Karpas-422 (cell line): ENCODE results near the gene CRYBB1. TPM values are rescaled to one million over a fixed set of nuclear protein-coding genes. Genes with fewer than 3 reads are reported as not detected.

Source experiments
- DNase-seq: peaks from one replicate; pipeline ENCODE4 v3.0.0-alpha.2; 2015
- H2AFZ ChIP-seq: fragments of 200-600 bp; sonication (generic); 2 replicates; pipeline ENCODE4 v1.6.1; 2014; ENCODE audit warnings: antibody characterized with exemption, low read length, mixed read lengths
- H3K27ac ChIP-seq: fragments of 200-600 bp; sonication (generic); 2 replicates; pipeline ENCODE4 v1.5.1; 2014; ENCODE audit warnings: mild to moderate bottlenecking, low read length, moderate library complexity
- H3K27me3 ChIP-seq: fragments of 200-600 bp; sonication (generic); 2 replicates; pipeline ENCODE4 v1.6.1; 2014; ENCODE audit warnings: low read length, mixed read lengths
- H3K36me3 ChIP-seq: fragments of 200-600 bp; sonication (generic); 2 replicates; pipeline ENCODE4 v1.6.1; 2014; ENCODE audit warnings: low read length, mixed read lengths; ENCODE audit not compliant: insufficient read depth
- H3K4me1 ChIP-seq: fragments of 200-600 bp; sonication (generic); 2 replicates; pipeline ENCODE4 v1.6.1; 2014; ENCODE audit warnings: mild to moderate bottlenecking, low read length, mixed read lengths
- H3K4me2 ChIP-seq: fragments of 200-600 bp; sonication (generic); 2 replicates; pipeline ENCODE4 v1.6.1; 2014; ENCODE audit warnings: low read length, low read depth, mild to moderate bottlenecking; ENCODE audit not compliant: poor library complexity, severe bottlenecking
- H3K4me3 ChIP-seq: fragments of 200-600 bp; sonication (generic); 2 replicates; pipeline ENCODE4 v1.5.1; 2014; ENCODE audit warnings: mild to moderate bottlenecking, antibody characterized with exemption, low read length, mixed read lengths
- H3K79me2 ChIP-seq: fragments of 200-600 bp; sonication (generic); 2 replicates; pipeline ENCODE4 v1.6.1; 2014; ENCODE audit warnings: mild to moderate bottlenecking, low read length, mixed read lengths
- H3K9ac ChIP-seq: fragments of 200-600 bp; sonication (generic); 2 replicates; pipeline ENCODE4 v1.6.0; 2014; ENCODE audit warnings: low read length
- H3K9me2 ChIP-seq: fragments of 200-600 bp; sonication (generic), shearing (Covaris generic); replicated peaks from 2 replicates; pipeline ENCODE4 v1.6.0; 2014; ENCODE audit warnings: mild to moderate bottlenecking, low read length, moderate library complexity; ENCODE audit not compliant: insufficient read depth
- H3K9me3 ChIP-seq: fragments of 300-700, 200-600 bp; sonication (generic); 2 replicates; pipeline ENCODE4 v1.6.1; 2014; ENCODE audit warnings: low read length, mixed read lengths
- H4K20me1 ChIP-seq: fragments of 200-600 bp; sonication (generic); 2 replicates; pipeline ENCODE4 v1.6.1; 2014; ENCODE audit warnings: mild to moderate bottlenecking, antibody characterized with exemption, low read length, low read depth; ENCODE audit not compliant: insufficient read depth
- total RNA-seq: library from RNA; depleted of rRNA; stranded (reverse); fragments of >200 nt; shearing (Covaris generic); gene quantifications from 2 replicates; pipeline ENCODE4 v1.2.3, GENCODE V29; 2014; ENCODE audit warnings: low replicate concordance

The CRYBB1 gene
- total RNA-seq, 1 experiment from 2014 or later: 0.22 TPM

GRCh38 chr22:26592421-26592891, 25.4 kb downstream of the CRYBB1 start:
- no peak overlapping the region for H3K27ac ChIP-seq
- no peak for DNase-seq
- H3K4me1 ChIP-seq: peaks cover 16% of the 10 kb centered on the region
- no peaks in the 10 kb centered on the region for H3K27me3 ChIP-seq
- H3K9ac ChIP-seq: no peak overlapping the region
- H2AFZ ChIP-seq: no peak overlapping the region
- peaks cover 4% of the 10 kb centered on the region for H3K9me3 ChIP-seq
- H3K79me2 ChIP-seq: peaks cover 24% of the 10 kb centered on the region
- no peaks in the 10 kb centered on the region for H4K20me1 ChIP-seq
- H3K4me2 ChIP-seq: no peak overlapping the region
- H3K9me2 ChIP-seq: no peaks in the 10 kb centered on the region
- no peak overlapping the region for H3K4me3 ChIP-seq
- peaks cover 8% of the 10 kb centered on the region for H3K36me3 ChIP-seq

GRCh38 chr22:26589845-26590736, 27.7 kb downstream of the CRYBB1 start, which contains the start of gene TPST2:
Gene TPST2, minus strand, starts transcription at chr22:26590132. Its CDS starts 48,502 bp downstream, at chr22:26541630.
- Histone ChIP-seq H3K27ac (peak within 1 kb of the TSS; percentile 65), H3K9me2 (no peaks in the 10 kb centered on the region), H3K9me3 (peaks cover 4% of the 10 kb centered on the region), H3K79me2 (peaks cover 43% of the 10 kb centered on the region), H3K4me3 (peak within 1 kb of the TSS; percentile 83), H2AFZ (peak within 1 kb of the TSS; percentile 72; the same call in 1 of the 2 replicates), H3K9ac (peak within 1 kb of the TSS; percentile 82), H3K4me2 (peak within 1 kb of the TSS; percentile 83), H3K4me1 (peaks cover 27% of the 10 kb centered on the region), H3K36me3 (peaks cover 8% of the 10 kb centered on the region), H3K27me3 (no peaks in the 10 kb centered on the region), H4K20me1 (no peaks in the 10 kb centered on the region)
- DNase-seq: peak; percentile 91

GRCh38 chr22:26589367-26589844, 28.4 kb downstream of the CRYBB1 start:
- H3K9ac ChIP-seq: peak overlapping the region; percentile 82
- H3K9me3 ChIP-seq: peaks cover 4% of the 10 kb centered on the region
- peak overlapping the region; percentile 65 for H3K27ac ChIP-seq
- peak overlapping the region; percentile 83 for H3K4me2 ChIP-seq
- H3K4me3 ChIP-seq: peak overlapping the region; percentile 83
- H3K4me1 ChIP-seq: peaks cover 27% of the 10 kb centered on the region
- H2AFZ ChIP-seq: peak overlapping the region; percentile 53; the same call in 1 of the 2 replicates
- H4K20me1 ChIP-seq: no peaks in the 10 kb centered on the region
- peaks cover 50% of the 10 kb centered on the region for H3K79me2 ChIP-seq
- peak; percentile 69 for DNase-seq
- no peaks in the 10 kb centered on the region for H3K27me3 ChIP-seq
- H3K9me2 ChIP-seq: no peaks in the 10 kb centered on the region
- peaks cover 8% of the 10 kb centered on the region for H3K36me3 ChIP-seq

- Histone ChIP-seq H3K4me1 (peaks cover 27% of the 10 kb centered on the region), H3K9ac (peak overlapping the region; percentile 82), H3K27me3 (no peaks in the 10 kb centered on the region), H3K9me2 (no peaks in the 10 kb centered on the region), H3K4me3 (peak overlapping the region; percentile 83), H3K9me3 (peaks cover 4% of the 10 kb centered on the region), H2AFZ (0 out of 2 replicates have a peak overlapping the region, but pooled peaks have one; percentile 53), H3K79me2 (peaks cover 56% of the 10 kb centered on the region), H4K20me1 (no peaks in the 10 kb centered on the region), H3K36me3 (peaks cover 8% of the 10 kb centered on the region), H3K4me2 (peak overlapping the region; percentile 83), H3K27ac (peak overlapping the region; percentile 65)
- no peak for DNase-seq
Measured at GRCh38 chr22:26588729-26589366, 29.0 kb downstream of the CRYBB1 start.

GRCh38 chr22:26587991-26588613, 29.7 kb downstream of the CRYBB1 start:
- H2AFZ ChIP-seq: no peak overlapping the region
- no peaks in the 10 kb centered on the region for H4K20me1 ChIP-seq
- H3K9ac ChIP-seq: no peak overlapping the region
- DNase-seq: no peak
- peak overlapping the region; percentile 83; the same call in 1 of the 2 replicates for H3K4me3 ChIP-seq
- no peaks in the 10 kb centered on the region for H3K27me3 ChIP-seq
- H3K9me3 ChIP-seq: peaks cover 4% of the 10 kb centered on the region
- H3K4me1 ChIP-seq: peaks cover 27% of the 10 kb centered on the region
- no peaks in the 10 kb centered on the region for H3K9me2 ChIP-seq
- 0 out of 2 replicates have a peak overlapping the region, but pooled peaks have one; percentile 12 for H3K27ac ChIP-seq
- no peak overlapping the region for H3K4me2 ChIP-seq
- H3K36me3 ChIP-seq: peaks cover 8% of the 10 kb centered on the region
- peaks cover 58% of the 10 kb centered on the region for H3K79me2 ChIP-seq

- H3K4me2 ChIP-seq: no peak overlapping the region
- no peaks in the 10 kb centered on the region for H3K9me2 ChIP-seq
- peaks cover 29% of the 10 kb centered on the region for H3K4me1 ChIP-seq
- H3K4me3 ChIP-seq: no peak overlapping the region
- no peak overlapping the region for H2AFZ ChIP-seq
- no peaks in the 10 kb centered on the region for H4K20me1 ChIP-seq
- DNase-seq: no peak
- peaks cover 67% of the 10 kb centered on the region for H3K79me2 ChIP-seq
- H3K9ac ChIP-seq: peak overlapping the region; percentile 31; the same call in 1 of the 2 replicates
- H3K36me3 ChIP-seq: peaks cover 10% of the 10 kb centered on the region
- no peaks in the 10 kb centered on the region for H3K27me3 ChIP-seq
- H3K27ac ChIP-seq: peak overlapping the region; percentile 42
- H3K9me3 ChIP-seq: peaks cover 4% of the 10 kb centered on the region
Measured at GRCh38 chr22:26586556-26587325, 31.1 kb downstream of the CRYBB1 start.

- Histone ChIP-seq H2AFZ (no peak overlapping the region), H4K20me1 (no peaks in the 10 kb centered on the region), H3K27ac (no peak overlapping the region), H3K9ac (no peak overlapping the region), H3K9me3 (peaks cover 4% of the 10 kb centered on the region), H3K79me2 (peaks cover 82% of the 10 kb centered on the region), H3K4me3 (no peak overlapping the region), H3K9me2 (no peaks in the 10 kb centered on the region), H3K4me1 (peaks cover 37% of the 10 kb centered on the region), H3K27me3 (no peaks in the 10 kb centered on the region), H3K36me3 (peaks cover 13% of the 10 kb centered on the region), H3K4me2 (no peak overlapping the region)
- no peak for DNase-seq
Measured at GRCh38 chr22:26585104-26585790, 32.6 kb downstream of the CRYBB1 start.
